Dermis blood vessel endothelial cell (primary cell): ENCODE results near the gene ISLR. TPM values are rescaled to one million over a fixed set of nuclear protein-coding genes. Genes with fewer than 3 reads are reported as not detected.

Source experiments
- DNase-seq: peaks from one replicate; pipeline ENCODE4 v3.0.0; 2010
- total RNA-seq: library from RNA; depleted of rRNA; stranded (reverse); fragments of >200 nt; gene quantifications from 2 replicates; pipeline ENCODE4 v1.2.3, GENCODE V29; 2014

ISLR gene, protein sequence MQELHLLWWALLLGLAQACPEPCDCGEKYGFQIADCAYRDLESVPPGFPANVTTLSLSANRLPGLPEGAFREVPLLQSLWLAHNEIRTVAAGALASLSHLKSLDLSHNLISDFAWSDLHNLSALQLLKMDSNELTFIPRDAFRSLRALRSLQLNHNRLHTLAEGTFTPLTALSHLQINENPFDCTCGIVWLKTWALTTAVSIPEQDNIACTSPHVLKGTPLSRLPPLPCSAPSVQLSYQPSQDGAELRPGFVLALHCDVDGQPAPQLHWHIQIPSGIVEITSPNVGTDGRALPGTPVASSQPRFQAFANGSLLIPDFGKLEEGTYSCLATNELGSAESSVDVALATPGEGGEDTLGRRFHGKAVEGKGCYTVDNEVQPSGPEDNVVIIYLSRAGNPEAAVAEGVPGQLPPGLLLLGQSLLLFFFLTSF
- total RNA-seq = 0.17 and 0.79 TPM in 2 replicates

DNA sequence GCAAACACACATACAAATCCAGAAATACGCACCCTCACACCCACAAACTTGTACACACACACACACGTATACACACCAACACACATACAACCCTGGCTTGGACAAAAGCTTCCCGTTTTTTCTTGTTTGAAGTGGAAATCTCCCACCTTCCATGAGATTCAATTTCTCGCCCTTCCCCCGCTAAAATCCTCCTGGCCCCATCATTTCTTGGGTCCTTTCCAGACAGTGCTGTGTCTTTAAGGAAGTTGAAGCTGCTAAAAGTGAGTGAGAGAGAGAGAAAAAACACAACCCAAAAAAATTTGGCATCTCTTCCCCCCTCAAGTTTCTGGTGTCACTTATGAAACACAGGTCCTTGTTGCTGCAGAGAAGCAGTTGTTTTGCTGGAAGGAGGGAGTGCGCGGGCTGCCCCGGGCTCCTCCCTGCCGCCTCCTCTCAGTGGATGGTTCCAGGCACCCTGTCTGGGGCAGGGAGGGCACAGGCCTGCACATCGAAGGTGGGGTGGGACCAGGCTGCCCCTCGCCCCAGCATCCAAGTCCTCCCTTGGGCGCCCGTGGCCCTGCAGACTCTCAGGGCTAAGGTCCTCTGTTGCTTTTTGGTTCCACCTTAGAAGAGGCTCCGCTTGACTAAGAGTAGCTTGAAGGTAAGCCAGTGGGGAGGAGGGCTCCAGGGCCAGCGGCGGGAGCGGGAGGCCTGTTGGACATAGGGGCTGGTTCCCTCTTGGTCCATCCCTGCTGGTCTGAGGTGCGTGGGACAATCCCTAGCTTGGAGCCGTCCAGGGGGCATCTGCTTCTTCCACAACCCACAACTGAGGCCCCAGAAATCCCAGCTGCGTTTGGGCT lies at the start of gene ISLR:
Gene ISLR, plus strand, starts transcription at position 331 of the 839 bp plus-strand sequence. CDS start 1,149 bp downstream, outside the sequence.
- no peak for DNase-seq

DNA sequence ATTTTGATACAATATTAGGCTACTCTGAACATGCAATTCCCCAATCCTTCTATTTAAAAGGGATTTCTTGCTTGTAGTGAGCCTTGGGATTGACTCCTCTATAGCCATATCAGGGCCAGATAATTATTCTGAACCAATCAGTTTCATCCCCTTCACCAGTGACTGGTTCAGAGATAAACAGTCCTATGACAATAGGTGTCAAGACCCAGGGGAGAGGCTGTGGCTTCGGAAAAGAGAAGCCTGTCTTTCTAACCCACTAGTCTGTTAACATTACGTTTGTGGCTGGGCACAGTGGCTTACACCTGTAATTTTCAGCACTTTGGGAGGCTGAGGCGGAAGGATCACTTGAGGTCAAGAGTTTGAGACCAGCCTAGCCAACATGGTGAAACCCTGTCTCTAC lies 49.3 kb upstream of the ISLR start:
- DNase-seq = no peak

DNA sequence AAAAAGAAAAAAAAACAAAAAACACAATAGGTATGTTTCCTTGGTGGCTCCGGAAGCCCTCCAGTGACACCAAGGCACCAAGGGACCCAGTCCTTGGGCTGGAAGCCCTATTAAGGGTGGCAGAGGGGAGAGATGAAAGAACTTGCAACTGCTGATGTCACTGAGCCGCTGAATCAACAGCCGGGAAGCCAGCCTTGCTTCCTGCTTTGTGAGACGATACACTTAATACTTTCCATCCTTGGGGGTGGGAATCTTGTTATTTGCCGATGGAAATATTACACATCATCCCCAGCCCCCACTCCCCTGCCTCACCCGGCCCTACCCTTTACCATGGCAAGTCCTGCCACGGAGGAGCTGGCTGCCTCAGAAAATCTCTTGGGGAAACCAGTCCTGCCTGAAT lies 48.8 kb upstream of the ISLR start:
- peak; percentile 27 for DNase-seq

DNA sequence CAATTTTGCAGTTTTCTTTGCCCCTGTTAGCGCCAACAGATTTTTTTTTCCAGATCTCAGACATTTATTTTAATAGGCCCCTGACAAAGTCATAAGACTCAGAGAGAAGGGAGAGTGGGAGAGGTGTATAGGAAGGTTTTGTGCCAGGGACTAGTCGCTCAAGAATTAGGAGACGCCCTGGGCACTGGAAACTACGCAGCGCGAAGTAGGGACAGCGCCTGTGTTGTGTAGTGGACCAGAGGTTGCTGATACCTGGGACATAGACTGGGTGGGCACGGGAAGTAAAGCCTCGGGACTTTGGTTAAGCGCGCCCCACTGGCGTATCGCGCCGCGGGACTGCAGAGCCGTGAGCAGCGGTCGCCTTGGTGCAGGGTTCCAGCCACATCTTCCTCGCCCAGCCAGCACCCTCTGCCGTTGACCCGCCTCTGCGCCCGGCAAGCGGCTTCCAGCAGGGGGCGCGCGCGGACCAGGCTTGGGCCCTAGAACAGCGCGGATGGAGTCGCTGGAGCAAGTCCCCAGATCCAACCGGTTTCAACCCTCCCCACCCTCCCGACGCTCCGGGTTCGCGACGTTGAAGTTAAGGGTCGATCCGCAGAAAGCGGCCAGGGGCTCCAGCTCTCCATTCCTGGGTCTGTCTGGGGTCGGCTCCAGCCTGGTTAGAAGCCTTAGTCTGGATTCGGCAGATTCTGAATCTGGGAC lies 46.1 kb upstream of the ISLR start:
- peak; percentile 91 for DNase-seq

DNA sequence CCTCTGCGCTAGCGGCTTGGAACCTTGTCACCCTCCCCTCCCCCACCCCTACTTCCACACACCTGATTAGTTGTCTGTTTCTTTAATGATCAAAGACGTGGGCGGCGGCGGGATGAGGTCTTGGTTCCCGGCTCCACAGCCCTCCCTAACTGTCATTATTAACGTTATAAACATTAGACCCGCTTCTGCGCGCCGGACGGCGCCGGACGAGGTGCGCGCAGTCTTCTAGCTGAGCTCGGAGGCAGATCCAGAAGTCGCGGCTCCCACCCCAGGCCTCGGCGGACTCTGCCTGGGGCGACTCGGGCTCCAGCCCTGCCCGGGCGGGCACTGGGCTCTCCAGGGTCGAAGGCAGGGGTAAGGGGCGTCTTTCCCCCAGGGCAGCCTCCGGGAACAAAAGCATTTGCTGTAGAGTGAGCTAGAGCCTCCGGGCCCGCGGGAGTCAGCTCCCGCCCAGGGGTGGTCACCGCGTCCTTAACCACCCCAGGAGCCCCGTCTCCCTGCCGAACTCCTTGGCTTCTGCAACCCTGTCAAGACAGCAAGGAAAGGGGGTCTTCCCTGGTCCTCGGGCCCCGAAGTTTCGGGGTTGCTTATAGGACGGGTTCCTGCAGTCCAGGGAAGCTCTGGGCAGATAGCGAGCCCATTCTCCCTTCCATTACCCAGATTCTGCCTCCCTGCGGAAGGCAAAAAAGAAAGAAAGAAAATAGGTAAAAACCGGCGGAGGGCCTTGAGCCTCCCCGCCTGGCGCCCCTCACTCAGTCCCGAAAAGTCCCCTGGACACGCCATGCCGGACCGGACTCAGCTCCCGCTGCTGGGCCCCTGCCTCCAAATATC lies 45.3 kb upstream of the ISLR start:
- DNase-seq = peak; percentile 28

DNA sequence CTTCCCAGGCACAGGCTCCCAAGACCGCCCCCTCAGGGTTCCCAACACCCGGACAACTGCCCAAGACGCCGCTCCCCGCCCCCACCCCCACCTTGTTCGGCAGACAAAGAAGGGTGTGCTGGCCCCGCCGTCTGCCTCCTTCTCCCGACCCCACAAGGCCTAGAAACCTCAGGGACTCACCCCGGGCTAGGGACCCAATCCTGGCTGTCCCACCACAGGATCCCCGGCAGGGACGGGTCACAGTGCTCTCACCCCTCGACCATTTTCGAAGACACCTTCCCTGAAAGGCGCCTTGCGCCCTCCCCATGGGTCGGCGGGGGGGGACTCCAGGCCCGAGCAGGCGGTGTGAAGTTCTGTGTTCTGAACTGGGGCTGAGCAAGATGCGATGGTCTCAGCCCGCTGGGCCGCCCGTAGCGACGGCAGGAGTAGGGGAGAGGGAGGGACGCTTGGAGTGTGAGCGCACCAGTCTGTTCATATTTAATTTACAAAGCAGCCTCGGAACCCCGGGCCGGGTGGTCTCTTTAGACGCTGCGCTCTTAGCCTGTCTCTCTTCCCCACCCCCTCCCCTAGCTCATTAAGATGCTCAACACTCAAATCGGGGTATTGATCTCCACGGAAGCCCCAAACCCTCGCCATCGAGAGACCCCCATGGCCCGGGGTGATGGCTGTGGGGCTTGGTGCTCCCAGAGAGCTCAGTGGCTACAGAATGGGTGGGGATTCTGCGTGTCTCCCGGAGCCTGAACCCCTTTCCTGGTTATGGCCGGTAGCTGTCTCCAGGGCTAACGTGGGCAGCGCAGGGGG lies 44.5 kb upstream of the ISLR start:
- DNase-seq = no peak

DNA sequence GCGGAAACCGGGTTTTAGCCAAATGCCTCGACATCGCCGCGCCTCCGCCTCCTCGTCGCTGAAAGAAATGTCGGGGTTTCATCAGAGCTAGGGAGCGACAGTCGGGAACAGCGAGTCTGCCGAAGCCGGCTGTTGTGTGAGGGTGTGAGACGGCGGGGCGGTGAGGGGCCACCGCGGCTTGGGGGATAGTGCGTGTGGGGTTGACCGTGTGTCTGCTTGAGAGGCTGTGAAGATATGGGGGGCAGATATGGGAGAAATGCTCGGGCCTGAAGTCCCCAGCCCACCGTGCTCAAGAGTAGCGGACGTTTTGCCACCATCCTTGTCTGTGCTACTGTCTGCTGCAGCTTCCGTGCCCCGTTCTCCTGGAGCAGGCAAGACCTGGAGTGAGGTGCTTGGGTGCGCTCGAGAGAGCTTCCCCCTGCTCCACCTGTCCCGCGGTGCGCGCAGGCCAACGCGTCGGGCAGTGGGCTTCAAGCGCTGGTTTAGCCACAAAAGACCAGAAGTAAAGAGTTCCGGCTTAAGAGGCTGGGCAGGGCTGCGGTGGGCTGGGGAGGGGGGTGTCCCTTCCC lies 43.8 kb upstream of the ISLR start:
- no peak for DNase-seq

DNA sequence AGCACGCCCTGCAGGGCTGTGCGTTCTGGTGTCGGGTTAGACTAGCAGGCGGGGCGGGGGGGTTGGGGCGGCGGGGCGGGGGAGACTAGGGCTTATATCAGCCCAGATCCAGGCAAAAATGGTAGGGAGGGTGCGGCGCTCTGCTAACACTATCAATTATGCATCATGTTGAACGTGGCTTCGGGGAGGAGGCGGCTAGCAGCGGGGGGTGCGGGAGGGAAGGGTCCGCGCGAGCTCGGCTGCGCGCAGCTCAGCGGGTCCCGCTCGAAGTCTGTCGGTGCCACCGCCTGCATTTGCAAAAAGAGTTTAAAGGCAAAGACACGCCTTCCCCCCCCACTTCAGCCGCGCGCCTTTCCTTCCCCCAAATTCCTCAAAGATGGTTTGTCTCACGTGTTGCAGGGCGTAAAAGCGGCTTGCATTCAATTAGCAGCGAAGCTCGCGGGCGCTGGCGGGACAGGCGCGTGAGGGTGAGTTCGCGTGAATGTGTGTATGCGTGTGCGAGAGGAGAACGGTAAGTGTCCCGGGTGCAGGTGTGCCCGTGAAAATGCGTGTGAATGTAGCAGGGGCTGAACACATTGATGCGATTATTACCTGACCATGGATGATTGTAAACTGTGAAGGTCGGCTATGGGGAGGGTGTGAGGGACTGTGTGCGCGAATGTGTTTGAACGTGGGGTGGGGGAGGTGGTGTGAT lies 43.2 kb upstream of the ISLR start, which contains the start of gene ISLR2:
Gene ISLR2, plus strand, starts transcription at position 432 of the 694 bp plus-strand sequence. CDS start 2,169 bp downstream, outside the sequence.
- DNase-seq = no peak

DNA sequence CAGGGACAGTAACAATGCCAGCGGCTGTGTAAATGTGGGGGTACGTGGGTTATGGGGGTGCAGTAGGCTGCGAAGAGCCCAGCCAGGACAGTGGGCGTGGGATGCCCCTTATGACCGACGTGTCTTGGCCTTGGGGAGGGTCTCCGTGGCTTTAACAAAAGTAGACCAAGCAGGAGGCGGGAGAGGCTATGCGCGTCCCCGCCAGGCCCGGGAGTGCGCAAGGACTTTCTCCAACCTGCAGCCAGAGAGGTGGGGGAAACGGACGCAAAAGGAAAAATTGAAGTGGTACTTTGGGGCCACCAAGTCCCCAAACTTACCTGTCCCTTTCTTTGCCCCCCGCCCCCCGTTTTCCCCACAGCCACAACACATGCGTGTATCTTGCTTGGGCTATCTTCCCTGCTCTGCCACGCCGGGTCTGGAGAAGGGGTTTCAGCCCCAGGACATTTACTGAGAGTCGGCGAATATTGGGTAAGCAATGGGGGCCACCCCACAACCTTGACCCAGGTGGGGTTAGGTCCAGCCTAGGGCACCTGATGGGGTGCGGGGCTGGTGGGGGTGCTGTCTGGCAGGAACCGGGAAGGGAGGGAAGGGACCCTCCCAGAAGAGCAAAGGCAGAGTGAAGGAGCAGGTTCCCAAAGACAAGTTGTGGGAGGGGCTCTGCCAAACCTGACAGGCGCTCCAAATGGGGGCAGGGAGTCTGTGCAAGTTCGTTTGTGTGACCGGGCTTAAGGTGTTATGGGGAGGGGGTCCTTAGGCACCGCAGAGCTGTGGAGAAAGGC lies 42.5 kb upstream of the ISLR start:
- no peak for DNase-seq

DNA sequence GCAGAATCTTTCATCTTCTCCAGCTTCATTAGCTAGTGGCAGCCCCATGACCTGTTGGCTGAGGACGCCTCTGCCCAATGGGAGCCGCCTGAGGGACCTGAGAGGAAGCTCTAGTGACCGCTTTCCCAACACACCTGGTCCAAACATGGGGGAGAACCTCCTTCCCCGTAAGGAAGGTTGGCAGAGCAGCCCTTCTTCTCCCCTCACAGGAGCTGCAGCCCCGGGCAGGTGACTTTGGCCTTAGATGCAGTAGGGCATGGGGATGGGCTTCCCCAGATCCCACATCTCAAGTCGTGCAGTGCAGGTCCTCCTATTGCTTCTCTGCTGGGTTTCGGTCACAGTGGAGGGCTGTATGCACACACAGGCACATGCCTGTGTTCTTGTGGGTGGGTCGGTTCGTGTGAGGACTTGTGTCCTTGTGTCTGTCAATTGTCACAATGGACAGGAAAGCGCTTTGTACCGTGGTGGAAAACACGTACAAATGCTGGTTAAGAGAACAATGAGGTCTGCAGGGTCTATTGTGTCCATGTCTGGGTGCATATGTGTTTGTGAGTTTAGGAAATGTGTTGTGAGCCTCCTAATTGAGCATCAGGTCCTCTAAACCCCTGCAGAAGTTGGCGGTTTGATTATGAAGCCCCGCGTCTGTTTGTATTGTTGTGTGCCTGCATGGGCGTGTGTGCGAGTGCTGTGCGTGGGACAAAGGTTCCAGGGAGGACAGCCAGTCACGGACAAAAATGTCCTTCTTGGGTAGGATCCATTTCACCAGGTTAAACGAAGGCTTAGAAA lies 41.7 kb upstream of the ISLR start:
- no peak for DNase-seq

DNA sequence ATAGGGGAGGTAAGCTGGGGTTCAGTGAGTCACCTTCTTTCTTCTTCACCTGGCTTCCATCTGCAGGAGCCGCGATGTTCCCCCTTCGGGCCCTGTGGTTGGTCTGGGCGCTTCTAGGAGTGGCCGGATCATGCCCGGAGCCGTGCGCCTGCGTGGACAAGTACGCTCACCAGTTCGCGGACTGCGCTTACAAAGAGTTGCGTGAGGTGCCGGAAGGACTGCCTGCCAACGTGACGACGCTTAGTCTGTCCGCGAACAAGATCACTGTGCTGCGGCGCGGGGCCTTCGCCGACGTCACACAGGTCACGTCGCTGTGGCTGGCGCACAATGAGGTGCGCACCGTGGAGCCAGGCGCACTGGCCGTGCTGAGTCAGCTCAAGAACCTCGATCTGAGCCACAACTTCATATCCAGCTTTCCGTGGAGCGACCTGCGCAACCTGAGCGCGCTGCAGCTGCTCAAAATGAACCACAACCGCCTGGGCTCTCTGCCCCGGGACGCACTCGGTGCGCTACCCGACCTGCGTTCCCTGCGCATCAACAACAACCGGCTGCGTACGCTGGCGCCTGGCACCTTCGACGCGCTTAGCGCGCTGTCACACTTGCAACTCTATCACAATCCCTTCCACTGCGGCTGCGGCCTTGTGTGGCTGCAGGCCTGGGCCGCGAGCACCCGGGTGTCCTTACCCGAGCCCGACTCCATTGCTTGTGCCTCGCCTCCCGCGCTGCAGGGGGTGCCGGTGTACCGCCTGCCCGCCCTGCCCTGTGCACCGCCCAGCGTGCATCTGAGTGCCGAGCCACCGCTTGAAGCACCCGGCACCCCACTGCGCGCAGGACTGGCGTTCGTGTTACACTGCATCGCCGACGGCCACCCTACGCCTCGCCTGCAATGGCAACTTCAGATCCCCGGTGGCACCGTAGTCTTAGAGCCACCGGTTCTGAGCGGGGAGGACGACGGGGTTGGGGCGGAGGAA lies 40.5 kb upstream of the ISLR start:
- no peak for DNase-seq

DNA sequence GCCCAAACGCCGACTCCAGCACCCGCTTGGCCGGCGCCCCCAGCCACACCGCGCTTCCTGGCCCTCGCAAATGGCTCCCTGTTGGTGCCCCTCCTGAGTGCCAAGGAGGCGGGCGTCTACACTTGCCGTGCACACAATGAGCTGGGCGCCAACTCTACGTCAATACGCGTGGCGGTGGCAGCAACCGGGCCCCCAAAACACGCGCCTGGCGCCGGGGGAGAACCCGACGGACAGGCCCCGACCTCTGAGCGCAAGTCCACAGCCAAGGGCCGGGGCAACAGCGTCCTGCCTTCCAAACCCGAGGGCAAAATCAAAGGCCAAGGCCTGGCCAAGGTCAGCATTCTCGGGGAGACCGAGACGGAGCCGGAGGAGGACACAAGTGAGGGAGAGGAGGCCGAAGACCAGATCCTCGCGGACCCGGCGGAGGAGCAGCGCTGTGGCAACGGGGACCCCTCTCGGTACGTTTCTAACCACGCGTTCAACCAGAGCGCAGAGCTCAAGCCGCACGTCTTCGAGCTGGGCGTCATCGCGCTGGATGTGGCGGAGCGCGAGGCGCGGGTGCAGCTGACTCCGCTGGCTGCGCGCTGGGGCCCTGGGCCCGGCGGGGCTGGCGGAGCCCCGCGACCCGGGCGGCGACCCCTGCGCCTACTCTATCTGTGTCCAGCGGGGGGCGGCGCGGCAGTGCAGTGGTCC lies 39.7 kb upstream of the ISLR start:
- no peak for DNase-seq

DNA sequence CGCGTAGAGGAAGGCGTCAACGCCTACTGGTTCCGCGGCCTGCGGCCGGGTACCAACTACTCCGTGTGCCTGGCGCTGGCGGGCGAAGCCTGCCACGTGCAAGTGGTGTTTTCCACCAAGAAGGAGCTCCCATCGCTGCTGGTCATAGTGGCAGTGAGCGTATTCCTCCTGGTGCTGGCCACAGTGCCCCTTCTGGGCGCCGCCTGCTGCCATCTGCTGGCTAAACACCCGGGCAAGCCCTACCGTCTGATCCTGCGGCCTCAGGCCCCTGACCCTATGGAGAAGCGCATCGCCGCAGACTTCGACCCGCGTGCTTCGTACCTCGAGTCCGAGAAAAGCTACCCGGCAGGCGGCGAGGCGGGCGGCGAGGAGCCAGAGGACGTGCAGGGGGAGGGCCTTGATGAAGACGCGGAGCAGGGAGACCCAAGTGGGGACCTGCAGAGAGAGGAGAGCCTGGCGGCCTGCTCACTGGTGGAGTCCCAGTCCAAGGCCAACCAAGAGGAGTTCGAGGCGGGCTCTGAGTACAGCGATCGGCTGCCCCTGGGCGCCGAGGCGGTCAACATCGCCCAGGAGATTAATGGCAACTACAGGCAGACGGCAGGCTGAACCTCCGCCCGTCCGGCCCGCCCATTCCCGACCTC lies 39.0 kb upstream of the ISLR start:
- DNase-seq = peak; percentile 54

DNA sequence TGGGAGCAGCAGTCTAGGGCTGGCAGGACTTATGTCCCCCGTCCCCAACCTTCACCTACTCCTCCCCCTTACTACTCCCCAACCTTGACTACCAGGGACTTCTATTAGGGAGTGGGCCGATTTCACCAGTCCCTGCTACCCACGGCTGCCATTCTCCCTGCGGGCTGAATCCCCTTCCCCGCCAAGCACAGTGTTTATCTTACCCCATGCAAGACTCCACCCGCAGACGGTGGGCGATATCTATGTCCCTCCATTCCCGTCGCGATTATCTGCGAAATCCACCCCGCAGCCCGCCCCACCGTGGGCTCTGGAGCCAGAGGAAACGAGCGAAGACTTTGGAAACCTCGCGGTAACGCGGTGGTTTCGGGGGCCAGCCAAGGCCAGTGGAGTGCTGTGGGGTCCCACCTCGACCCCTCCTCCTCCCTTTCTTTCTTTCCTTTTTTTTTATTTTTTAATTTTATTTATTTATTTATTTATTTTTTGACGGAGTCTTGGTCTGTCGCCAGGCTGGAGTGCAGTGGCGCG lies 38.4 kb upstream of the ISLR start:
- DNase-seq = no peak

DNA sequence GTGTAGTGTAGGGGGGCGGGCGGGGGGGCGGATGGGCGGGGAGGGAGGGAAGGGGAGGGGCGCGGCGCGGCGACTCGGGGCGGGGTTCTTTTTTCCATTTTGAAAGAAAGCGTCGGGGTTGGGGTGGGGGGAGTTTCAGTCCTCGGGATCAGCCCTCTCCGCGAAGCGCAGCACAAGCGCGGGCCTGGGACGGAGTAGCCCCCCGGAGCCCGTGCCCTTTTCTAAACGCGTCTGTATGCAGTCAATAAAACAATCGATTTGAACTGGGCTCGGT lies 37.0 kb upstream of the ISLR start:
- no peak for DNase-seq
